Upper lobe of left lung (tissue), 6 donors: Measurements from ENCODE around the gene CAPN9. TPM values are rescaled to one million over a fixed set of nuclear protein-coding genes. Genes with fewer than 3 reads are reported as not detected.
A peak's percentile ranks its signal among the peaks of the same experiment; 100 is the strongest.

Source experiments
- ATAC-seq, 2 donors: fragments of 200-7000 bp; cut with Tn5 transposase; one replicate each; pipeline ENCODE4 v1.9.1; 2022; ENCODE audit warnings: mild to moderate bottlenecking in 2 of 2, moderate library complexity in 2 of 2; ENCODE audit not compliant: low FRiP score in 2 of 2
- DNase-seq, 2 donors: peaks; one replicate each; pipeline ENCODE4 v3.0.0-alpha.2; 2019 to 2020
- H3K27ac ChIP-seq, 4 donors: fragments of 200-600 bp; sonication (generic); one replicate each; pipeline ENCODE4 v1.5.1; 2016 to 2019
- H3K27me3 ChIP-seq, 4 donors: fragments of 200-600 bp; sonication (generic); one replicate each; pipeline ENCODE4 v1.5.1; 2017 to 2019
- H3K36me3 ChIP-seq, 4 donors: fragments of 200-600 bp; sonication (generic); one replicate each; pipeline ENCODE4 v1.5.1; 2016 to 2019
- H3K4me1 ChIP-seq, 4 donors: fragments of 200-600 bp; sonication (generic); one replicate each; pipeline ENCODE4 v1.5.1; 2018 to 2019
- H3K4me3 ChIP-seq, 4 donors: fragments of 200-600 bp; sonication (generic); one replicate each; pipeline ENCODE4 v1.5.1; 2017 to 2019; ENCODE audit warnings: mild to moderate bottlenecking in 2 of 4, moderate library complexity in 1 of 4
- H3K9me3 ChIP-seq, 4 donors: fragments of 200-600 bp; sonication (generic); one replicate each; pipeline ENCODE4 v1.5.1; 2018 to 2019
- EP300 ChIP-seq, 4 donors: sonication (generic); formaldehyde crosslinking; IDR thresholded peaks; one replicate each; pipeline ENCODE4 v1.5.1; 2017; ENCODE audit warnings: antibody characterized with exemption in 4 of 4, control low read depth in 2 of 4
- POLR2A ChIP-seq, 4 donors: fragments of 450-650 bp; IDR thresholded peaks; one replicate each; pipeline ENCODE4 v1.5.1; 2016 to 2017; ENCODE audit warnings: antibody characterized with exemption in 4 of 4, mild to moderate bottlenecking in 2 of 4
- POLR2AphosphoS5 ChIP-seq, 2 donors: sonication (generic); formaldehyde crosslinking; IDR thresholded peaks; one replicate each; pipeline ENCODE4 v1.5.1; 2017; ENCODE audit warnings: antibody characterized with exemption in 2 of 2
- WGBS, 2 donors: methylation state at CpG; one replicate each; pipeline ENCODE4 v1.1.5; 2017 to 2018; 5-methylcytosine and 5-hydroxymethylcytosine counted together
- total RNA-seq, 6 donors: library from RNA; depleted of rRNA in 4 of 6; stranded (reverse); fragments of >200 nt in 4 of 6; gene quantifications; one replicate each; pipeline versions ENCODE4 v1.1.0 to v1.2.1, GENCODE V29; 2016 to 2021
- TF ChIP-seq, protein P1 (sequence below), 6 experiments: fragments of 450-650 bp in 4 of 6; fragments of 200-600 bp in 2 of 6; sonication (generic) in 2 of 6; IDR thresholded peaks; one replicate each; pipeline ENCODE4 v1.5.1; 2016 to 2019; ENCODE audit warnings: antibody characterized with exemption in 6 of 6
- donor health status: DM: no; HTN: no; CAD: no; lungs with moderate emphysema.
- donor health status: DM: no; HTN: yes; CAD: no; lungs with severe emphysema.

The CAPN9 gene
- total RNA-seq, 6 donors from 2014 or later: 8.0 to 29.0 (median 19.6) TPM

DNA sequence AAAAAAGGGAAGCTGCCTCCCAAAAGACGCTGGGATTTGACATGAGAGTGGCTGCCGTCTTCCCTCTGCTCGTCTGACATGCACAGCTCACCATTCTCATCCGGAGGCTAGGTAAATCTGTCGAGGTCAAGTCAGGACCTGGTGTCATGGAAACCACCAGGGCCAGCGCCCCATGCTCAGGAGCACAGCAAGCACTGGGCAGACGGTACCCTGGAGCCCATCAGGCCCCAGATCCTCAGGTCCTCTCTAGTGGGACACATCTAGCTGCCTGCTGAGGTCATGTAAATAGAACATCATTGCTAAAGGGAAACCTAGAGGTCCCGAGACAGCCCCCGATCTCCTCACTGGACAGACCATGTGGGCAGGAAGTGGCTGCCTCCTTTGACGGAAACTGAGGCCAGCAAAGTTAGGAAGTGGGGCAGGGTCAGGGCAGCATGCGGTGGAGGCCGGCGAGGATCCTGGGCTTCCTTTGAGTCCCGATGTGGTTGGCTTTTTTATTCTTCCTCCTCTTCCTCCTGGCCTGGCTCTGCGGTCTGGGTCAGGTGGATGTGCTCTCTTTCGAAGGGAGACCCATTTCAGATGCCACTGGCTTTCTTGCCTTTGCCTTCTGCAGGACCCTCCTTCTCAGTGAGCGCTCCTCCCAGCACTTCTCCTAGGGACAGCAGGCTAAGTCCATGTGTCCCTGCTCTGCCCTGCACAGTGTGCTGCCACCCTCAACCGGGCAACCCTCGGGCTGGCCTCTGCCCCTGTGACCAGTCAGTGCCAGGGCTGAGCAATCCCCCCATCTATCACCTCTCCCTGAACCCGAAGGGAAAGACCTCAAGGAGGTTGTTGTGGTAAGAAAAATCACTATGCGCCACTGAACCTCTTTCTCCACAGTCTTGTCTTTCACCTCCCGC lies 39.2 kb upstream of the CAPN9 start:
- Histone ChIP-seq H3K9me3 (no peaks in the 10 kb centered on the region), H3K27ac (no peak overlapping the region), H3K27me3 (no peaks in the 10 kb centered on the region), H3K4me1 (peaks cover 0 to 4% (median 0%) of the 10 kb centered on the region in 4 donors), H3K36me3 (no peaks in the 10 kb centered on the region), H3K4me3 (no peak overlapping the region)
- ATAC-seq (no peak), DNase-seq (no peak)
- 54 to 63% methylated on average over 18 to 22 of the region's 22 CpGs for WGBS, 2 donors
- TF ChIP-seq POLR2A (IDR thresholded peaks at IDR 0.05): no peak
- TF ChIP-seq, protein P1, sequence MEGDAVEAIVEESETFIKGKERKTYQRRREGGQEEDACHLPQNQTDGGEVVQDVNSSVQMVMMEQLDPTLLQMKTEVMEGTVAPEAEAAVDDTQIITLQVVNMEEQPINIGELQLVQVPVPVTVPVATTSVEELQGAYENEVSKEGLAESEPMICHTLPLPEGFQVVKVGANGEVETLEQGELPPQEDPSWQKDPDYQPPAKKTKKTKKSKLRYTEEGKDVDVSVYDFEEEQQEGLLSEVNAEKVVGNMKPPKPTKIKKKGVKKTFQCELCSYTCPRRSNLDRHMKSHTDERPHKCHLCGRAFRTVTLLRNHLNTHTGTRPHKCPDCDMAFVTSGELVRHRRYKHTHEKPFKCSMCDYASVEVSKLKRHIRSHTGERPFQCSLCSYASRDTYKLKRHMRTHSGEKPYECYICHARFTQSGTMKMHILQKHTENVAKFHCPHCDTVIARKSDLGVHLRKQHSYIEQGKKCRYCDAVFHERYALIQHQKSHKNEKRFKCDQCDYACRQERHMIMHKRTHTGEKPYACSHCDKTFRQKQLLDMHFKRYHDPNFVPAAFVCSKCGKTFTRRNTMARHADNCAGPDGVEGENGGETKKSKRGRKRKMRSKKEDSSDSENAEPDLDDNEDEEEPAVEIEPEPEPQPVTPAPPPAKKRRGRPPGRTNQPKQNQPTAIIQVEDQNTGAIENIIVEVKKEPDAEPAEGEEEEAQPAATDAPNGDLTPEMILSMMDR (IDR thresholded peaks at IDR 0.05): no peak
- TF ChIP-seq EP300 (IDR thresholded peaks at IDR 0.05): no peak
- no peak for TF ChIP-seq POLR2AphosphoS5 (IDR thresholded peaks at IDR 0.05)

DNA sequence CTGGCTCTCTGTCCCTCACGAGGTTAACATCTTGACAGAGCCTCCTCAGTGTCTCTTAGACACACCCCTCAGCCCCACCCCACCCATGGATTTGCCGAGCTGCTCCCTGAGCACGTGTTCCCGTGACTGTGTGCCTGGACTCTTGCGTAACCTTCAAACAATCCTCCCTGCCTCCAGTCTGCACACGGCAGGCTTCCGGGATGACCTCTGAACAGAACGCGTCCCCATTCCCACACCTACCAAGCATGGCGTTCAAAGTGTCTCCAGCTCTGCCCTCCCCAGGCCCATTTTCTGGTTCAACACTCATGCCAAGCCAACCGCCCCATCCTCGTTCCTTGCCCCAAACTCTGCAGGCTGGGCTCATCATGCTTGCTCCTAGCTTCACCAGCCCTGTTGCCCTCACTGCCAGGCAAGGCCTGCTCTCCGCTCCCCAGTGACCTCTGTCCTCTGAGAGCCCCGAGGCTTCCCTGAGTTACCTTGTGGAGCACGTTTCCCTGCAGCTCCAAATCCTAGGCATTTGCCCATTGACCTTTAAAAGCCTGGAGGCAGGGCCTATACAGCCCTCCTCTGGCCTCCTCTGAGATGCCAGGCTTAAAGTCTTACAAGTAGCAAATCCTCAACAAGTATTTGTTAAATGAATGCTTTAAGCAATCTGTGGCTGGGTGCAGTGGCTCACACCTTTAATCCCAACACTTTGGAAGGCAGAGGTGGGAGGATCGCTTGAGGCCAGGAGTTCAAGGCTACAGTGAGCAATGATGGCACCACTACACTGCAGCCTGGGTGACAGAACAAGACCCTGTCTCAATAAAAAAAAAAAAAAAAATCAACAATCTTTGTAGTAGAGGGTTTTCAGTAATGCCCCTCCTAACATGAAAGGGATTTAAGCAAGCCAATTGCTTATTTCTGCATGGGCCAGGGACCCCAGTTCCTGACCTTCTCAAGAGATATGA lies 38.3 kb upstream of the CAPN9 start:
- Histone ChIP-seq H3K9me3 (no peaks in the 10 kb centered on the region), H3K27me3 (no peaks in the 10 kb centered on the region), H3K4me3 (no peak overlapping the region), H3K27ac (no peak overlapping the region), H3K36me3 (no peaks in the 10 kb centered on the region), H3K4me1 (peaks cover 0 to 8% (median 4%) of the 10 kb centered on the region in 4 donors)
- 70 to 82% methylated on average over 16 of the region's 16 CpGs for WGBS, 2 donors
- ATAC-seq (peak in 1 of 2 donors; percentile 62), DNase-seq (no peak)
- TF ChIP-seq EP300 (IDR thresholded peaks at IDR 0.05) (no peak), POLR2AphosphoS5 (IDR thresholded peaks at IDR 0.05) (no peak), POLR2A (IDR thresholded peaks at IDR 0.05) (no peak)
- TF ChIP-seq, protein P1 (IDR thresholded peaks at IDR 0.05): no peak

DNA sequence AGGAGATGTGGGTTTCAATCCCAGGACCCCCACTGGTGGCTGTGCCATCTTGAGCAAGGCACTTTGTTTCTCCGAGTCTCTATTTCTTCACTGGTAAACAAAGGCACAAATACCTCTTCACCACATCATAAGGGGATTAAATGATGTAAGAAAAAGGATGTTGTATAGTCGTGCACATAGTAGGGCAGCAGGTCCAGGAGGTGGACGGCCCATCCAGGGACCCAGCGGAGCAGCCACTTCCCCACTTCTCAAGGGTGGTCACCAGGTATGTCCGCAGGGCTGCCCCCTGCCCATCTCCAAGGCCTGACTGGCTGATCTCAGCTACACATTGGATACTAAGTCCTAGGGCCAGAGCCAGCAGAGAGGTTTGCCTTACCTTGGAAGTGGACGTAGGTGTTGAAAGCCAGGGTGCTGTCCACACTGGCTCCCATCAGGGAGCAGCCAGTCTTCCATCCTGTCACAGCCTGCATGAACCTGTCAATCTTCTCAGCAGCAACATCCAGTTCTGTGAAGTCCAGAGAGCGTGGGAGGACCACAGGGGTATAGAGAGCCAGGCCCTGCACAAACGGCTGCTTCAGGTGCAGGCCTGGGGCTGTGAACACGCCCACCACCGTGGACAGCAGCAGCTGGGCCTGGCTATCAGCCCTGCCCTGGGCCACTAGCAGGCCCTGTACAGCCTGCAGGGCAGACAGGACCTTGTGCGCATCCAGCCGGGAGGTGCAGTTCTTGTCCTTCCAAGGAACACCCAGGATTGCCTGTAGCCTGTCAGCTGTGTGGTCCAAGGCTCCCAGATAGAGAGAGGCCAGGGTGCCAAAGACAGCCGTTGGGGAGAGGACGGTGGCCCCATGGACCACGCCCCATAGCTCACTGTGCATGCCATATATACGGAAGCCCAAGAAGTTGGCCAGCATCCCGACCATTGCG lies 37.3 kb upstream of the CAPN9 start:
- TF ChIP-seq POLR2AphosphoS5 (IDR thresholded peaks at IDR 0.05) (no peak), POLR2A (IDR thresholded peaks at IDR 0.05) (no peak), EP300 (IDR thresholded peaks at IDR 0.05) (no peak)
- TF ChIP-seq, protein P1 (IDR thresholded peaks at IDR 0.05): no peak
- Histone ChIP-seq H3K9me3 (no peaks in the 10 kb centered on the region), H3K27ac (no peak overlapping the region), H3K27me3 (no peaks in the 10 kb centered on the region), H3K4me3 (no peak overlapping the region), H3K36me3 (no peaks in the 10 kb centered on the region), H3K4me1 (peaks cover 0 to 9% (median 7%) of the 10 kb centered on the region in 4 donors)
- 80 to 89% methylated on average over 12 to 17 of the region's 18 CpGs for WGBS, 2 donors
- DNase-seq (no peak), ATAC-seq (no peak)

DNA sequence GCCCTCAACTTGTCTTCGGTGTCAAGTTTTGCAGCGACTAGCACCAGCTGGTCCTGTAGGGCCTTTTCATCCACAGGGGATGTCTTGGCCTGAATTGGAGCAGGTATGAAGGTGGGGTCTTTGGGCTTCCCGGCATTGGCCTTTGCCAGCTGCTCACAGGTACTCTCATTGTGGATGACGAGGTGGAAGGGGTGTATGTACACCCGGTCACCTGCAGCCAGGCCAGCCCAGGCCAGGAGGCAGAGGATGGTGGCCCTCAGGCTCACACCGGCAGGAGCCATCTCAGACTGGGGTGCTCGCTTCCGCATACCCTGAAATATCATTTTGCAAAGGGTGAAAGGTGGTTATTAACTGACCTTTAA lies 36.7 kb upstream of the CAPN9 start:
- peaks cover 0 to 9% (median 7%) of the 10 kb centered on the region in 4 donors for H3K4me1 ChIP-seq
- TF ChIP-seq, protein P1 (IDR thresholded peaks at IDR 0.05): no peak
- no peak for TF ChIP-seq POLR2AphosphoS5 (IDR thresholded peaks at IDR 0.05)
- no peak for TF ChIP-seq EP300 (IDR thresholded peaks at IDR 0.05)
- no peak for TF ChIP-seq POLR2A (IDR thresholded peaks at IDR 0.05)
- H3K9me3 ChIP-seq: no peaks in the 10 kb centered on the region
- H3K36me3 ChIP-seq: no peaks in the 10 kb centered on the region
- ATAC-seq: no peak
- no peaks in the 10 kb centered on the region for H3K27me3 ChIP-seq
- WGBS, 2 donors: 89 to 94% methylated on average over 8 of the region's 8 CpGs
- H3K4me3 ChIP-seq: no peak overlapping the region
- H3K27ac ChIP-seq: no peak overlapping the region
- DNase-seq: no peak
